GM19328 (cell line): Measurements from ENCODE around the gene POLR3B.

ENCODE experiments used
- ATAC-seq: cut with Tn5 transposase; IDR thresholded peaks from one replicate; pipeline ENCODE4 v1.9.1; 2021; ENCODE audit warnings: mild to moderate bottlenecking, moderate library complexity; ENCODE audit not compliant: unreplicated experiment

POLR3B gene

GRCh38 chr12:106527356-106527755, 169.8 kb downstream of the POLR3B start:
- no peak for ATAC-seq

GRCh38 chr12:106541201-106541600, 183.7 kb downstream of the POLR3B start:
- no peak for ATAC-seq

GRCh38 chr12:106551410-106551809, 193.9 kb downstream of the POLR3B start:
- no peak for ATAC-seq

DNA sequence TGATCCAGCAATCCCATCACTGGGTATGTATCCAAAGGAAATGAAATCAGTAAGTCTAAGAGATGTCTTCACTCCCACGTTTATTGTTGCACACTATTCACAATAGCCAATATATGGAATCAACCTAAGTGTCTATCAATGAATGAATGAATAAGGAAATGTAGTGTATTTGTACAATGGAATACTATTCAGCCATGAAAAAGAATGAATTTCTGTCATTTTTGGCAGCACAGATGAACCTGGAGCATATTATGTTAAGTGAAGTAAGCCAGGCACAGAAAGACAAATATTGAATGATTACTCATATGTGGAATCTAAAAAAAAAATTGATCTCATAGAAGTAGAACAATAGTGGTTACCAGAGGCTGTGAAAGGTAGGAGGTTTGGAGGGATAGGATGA, 194.7 kb downstream of the POLR3B start:
- no peak for ATAC-seq
